ENCODE results near the gene ENTR1.

ENTR1 gene

GRCh38 chr9:136367296-136368145 is 42.9 kb downstream of the ENTR1 start (continued):
- TF ChIP-seq ZNF560 (tag by site-specific recombination; IDR thresholded peaks at IDR 0.05; ENCODE audit: borderline replicate concordance) (no peak), ZNF639 (tag by site-specific recombination; IDR thresholded peaks at IDR 0.05) (no peak), ZBTB1 (tag by site-specific recombination; IDR thresholded peaks at IDR 0.05) (no peak), ZNF37A (tag by site-specific recombination; IDR thresholded peaks at IDR 0.05) (no peak), PRDM2 (tag by site-specific recombination; IDR thresholded peaks at IDR 0.05; ENCODE audit: borderline replicate concordance) (no peak), ZFP69B (tag by site-specific recombination; IDR thresholded peaks at IDR 0.05) (no peak), ZNF121 (tag by site-specific recombination; IDR thresholded peaks at IDR 0.05) (no peak), KLF7 (tag by site-specific recombination; IDR thresholded peaks at IDR 0.05; ENCODE audit: borderline replicate concordance) (no peak), GLIS1 (tag by site-specific recombination; IDR thresholded peaks at IDR 0.05) (no peak), HOXC10 (CRISPR knock-in tag; IDR thresholded peaks at IDR 0.05) (no peak), ZNF350 (tag by site-specific recombination; IDR thresholded peaks at IDR 0.05) (no peak), ATF2 (tag by site-specific recombination; IDR thresholded peaks at IDR 0.05; ENCODE audit: low read depth) (no peak), WT1 (tag by site-specific recombination; IDR thresholded peaks at IDR 0.05) (no peak)

GRCh38 chr9:136366826-136367225 is 43.6 kb downstream of the ENTR1 start:
- ChIA-PET CTCF (interaction anchor here (0.7 to 2.3 kb wide), 5 partner anchors 27 to 265 kb away, joined by 3 to 9 read pairs (median 7); no protein-coding TSS in a partner anchor), POLR2A (interaction anchor here (0.6 to 1.7 kb wide), 5 partner anchors 8 to 112 kb away, joined by 3 to 7 read pairs (median 4); no protein-coding TSS in a partner anchor)
- Histone ChIP-seq H3K36me3 (ENCODE audit: control insufficient read depth in 2 of 2, insufficient read depth in 1 of 2, low read length in 2 of 2) (no peaks in the 10 kb centered on the region), H3K27ac (ENCODE audit: extremely low read depth, low read depth, low read length) (no peak overlapping the region), H3K4me3 (ENCODE audit: low read depth, low read length) (no peak overlapping the region), H3K9me3 (ENCODE audit: control insufficient read depth, insufficient read depth, low read depth, low read length) (no peaks in the 10 kb centered on the region), H3K4me1 (ENCODE audit: control insufficient read depth, insufficient read depth, low read length) (no peaks in the 10 kb centered on the region; the same call in 1 of the 2 replicates)
- TF ChIP-seq ZNF19 (tag by site-specific recombination; IDR thresholded peaks at IDR 0.05; ENCODE audit: low read depth) (no peak), ZNF121 (tag by site-specific recombination; IDR thresholded peaks at IDR 0.05) (no peak)

Data from HEK293 (cell line).